GM13977 (cell line): ENCODE results near the gene LPGAT1.

Experiments used
- DNase-seq: peaks from one replicate; pipeline ENCODE4 v3.0.0; 2012; ENCODE audit warnings: low spot score
- in situ Hi-C: fragments of 300-500 bp; cut with MboI; formaldehyde crosslinking; loops from one replicate; pipeline ENCODE4 v1.12.0; 2022; ENCODE audit warnings: low sequenced_read_pairs, low pct_unique_long_range_greater_than_20kb, mixed read lengths, inconsistent platforms; ENCODE audit not compliant: unreplicated experiment
- TF ChIP-seq, protein P1 (sequence below): IDR thresholded peaks from 2 replicates; pipeline ENCODE4 v1.5.1; 2012; ENCODE audit warnings: mild to moderate bottlenecking, control low read depth; ENCODE audit not compliant: insufficient read depth; ENCODE audit errors: extremely low read depth, missing control alignments

The LPGAT1 gene

DNA sequence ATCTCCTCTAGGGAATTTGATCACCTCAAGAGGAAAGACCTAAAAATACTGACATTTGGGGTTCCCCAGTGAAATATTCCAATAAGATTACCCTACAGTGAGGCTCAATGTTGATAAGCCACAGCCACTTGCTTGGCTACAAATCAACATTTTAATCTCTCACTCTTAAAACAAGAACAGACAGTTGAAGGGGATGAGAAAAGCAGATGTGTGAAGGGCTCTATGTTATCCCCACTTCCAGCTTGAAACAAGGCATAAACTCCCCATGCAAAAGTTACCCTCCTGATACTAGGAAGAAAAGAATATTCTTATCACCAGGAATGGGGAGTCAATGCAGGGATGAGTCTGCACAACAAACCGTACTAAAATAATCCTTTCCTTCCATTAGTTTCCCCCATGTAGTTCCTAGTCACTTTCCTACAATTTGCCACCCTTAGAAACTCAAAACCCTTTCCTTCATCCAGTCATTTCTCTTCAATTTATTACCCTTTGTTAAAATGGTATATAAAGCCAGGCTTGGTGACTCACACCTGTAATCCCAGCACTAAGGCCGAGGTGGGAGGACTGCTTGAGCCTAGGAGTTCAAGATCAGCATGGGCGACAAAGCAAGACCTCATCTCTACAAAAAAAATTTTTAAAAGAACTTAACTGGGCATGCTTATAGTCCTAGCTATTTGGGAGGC lies 29.5 kb downstream of the LPGAT1 start:
- in situ Hi-C loops = no loop called here

DNA sequence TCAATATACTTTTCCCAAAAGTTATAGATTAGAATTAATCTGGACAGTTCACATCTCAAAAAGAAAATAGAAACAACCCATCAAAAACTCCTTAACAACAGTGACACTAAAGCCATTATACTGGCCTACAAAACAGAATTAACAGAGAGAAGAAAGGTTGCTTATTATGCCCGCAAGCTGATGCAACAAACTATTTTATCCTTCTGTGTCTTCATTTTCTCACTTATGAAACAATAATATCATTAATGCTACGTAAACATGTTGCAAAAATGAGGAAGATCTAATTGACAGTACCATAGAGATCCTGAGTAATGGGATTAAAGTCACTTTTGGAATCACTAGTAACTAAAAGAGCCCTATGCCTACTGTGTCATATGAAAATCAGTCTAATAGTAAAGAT lies 32.6 kb downstream of the LPGAT1 start:
- in situ Hi-C loops = no loop called here
- TF ChIP-seq, protein P1, sequence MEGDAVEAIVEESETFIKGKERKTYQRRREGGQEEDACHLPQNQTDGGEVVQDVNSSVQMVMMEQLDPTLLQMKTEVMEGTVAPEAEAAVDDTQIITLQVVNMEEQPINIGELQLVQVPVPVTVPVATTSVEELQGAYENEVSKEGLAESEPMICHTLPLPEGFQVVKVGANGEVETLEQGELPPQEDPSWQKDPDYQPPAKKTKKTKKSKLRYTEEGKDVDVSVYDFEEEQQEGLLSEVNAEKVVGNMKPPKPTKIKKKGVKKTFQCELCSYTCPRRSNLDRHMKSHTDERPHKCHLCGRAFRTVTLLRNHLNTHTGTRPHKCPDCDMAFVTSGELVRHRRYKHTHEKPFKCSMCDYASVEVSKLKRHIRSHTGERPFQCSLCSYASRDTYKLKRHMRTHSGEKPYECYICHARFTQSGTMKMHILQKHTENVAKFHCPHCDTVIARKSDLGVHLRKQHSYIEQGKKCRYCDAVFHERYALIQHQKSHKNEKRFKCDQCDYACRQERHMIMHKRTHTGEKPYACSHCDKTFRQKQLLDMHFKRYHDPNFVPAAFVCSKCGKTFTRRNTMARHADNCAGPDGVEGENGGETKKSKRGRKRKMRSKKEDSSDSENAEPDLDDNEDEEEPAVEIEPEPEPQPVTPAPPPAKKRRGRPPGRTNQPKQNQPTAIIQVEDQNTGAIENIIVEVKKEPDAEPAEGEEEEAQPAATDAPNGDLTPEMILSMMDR = no peak
- DNase-seq = no peak

More for the DNA sequence above, 29.5 kb downstream of the LPGAT1 start:
- TF ChIP-seq, protein P1 = no peak
- DNase-seq = no peak

DNA sequence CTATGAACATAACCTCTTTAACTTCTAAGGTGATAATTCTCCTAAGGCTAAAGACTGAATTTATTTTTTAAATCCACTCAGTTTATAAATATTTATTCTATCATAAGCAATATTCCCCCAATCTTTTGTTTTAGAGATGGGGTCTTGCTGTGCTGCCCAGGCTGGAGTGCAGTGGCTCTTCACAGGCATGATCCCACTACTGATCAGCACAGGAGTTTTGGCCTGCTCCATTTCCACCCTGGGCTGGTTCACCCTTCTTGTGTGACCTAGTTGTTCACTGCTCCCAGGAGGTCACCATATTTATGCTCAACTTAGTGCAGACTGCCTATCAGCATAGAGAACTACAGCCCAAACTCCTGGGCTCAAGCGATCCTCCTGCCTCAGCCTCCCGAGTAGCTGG lies 38.6 kb downstream of the LPGAT1 start:
- DNase-seq = no peak
- TF ChIP-seq, protein P1 = no peak
- in situ Hi-C loops = no loop called here

DNA sequence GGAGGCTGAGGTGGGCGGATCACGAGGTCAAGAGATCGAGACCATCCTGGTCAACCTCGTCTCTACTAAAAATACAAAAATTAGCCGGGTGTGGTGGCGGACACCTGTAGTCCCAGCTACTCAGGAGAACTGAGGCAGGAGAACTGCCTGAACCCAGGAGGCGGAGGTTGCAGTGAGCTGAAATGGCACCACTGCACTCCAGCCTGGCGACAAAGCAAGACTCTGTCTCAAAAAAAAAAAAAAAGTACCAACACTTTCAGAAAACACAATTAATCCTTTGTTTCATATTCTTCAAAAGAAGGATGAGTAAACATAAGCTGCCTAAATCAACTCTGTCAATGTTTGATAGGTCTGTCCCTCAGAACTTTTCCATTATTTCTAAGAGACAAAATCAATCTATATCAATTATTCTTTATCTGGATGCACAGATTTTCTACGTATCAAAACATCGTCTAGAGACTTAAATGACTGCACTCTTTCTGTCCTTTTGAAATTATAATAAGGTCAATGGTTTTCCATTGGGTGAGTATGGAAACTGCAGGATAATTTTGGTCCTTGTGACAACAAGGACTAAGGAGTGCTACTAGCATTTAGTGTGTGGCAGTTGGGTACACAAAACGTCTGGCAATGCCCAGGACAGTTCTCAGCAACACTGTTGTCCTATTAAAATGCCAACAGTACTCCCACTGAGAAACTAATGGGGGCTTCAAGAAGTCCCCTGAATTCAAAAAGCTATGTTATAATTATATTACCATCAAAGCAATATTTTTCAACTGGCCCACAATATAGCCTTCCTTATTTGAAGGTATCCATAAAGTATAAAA lies 40.7 kb downstream of the LPGAT1 start:
- no peak for DNase-seq
- TF ChIP-seq, protein P1 = no peak
- in situ Hi-C loops = no loop called here

DNA sequence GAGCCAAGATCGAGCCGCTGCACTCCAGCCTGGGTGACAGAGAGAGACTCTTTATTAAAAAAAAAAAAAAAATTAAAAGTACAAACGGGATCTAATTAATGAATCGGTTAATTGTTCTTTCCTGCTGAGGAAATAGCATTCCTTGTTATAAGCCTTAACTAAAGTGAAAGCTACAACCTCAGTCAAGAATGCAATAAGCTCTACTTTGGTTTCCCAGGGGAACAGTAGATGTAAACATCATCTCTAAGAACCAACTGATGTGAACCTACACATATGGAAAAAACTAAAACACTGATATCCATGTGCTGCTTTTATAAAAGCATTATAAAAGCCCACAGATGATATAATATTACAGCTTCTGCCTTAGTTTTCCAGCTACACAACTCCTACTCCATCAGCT lies 41.9 kb downstream of the LPGAT1 start:
- TF ChIP-seq, protein P1 = no peak
- no peak for DNase-seq
- in situ Hi-C loops = no loop called here

DNA sequence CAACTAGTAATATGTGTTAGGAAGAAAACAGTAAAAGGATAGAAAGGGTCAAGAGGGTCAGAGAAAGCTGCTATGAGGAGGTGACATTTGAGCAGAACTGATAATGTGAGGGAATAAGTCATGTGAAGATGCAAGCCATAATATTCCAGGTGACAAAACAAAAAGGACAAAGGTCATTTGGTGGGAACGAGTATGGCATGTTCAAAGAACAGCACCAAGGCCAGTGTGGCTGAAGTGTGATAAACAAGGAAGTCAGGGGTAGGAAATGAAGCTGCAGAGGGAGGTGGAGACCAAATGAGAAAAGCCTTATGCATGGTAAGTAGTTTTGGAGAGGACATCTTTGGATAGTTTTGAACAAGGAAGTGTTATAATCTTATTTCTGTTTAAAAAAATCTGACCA lies 46.7 kb downstream of the LPGAT1 start:
- in situ Hi-C loops = no loop called here
- TF ChIP-seq, protein P1 = no peak
- DNase-seq = no peak
